Endodermal cell (in vitro differentiated cells): ENCODE results near the gene MR1. TPM values are rescaled to one million over a fixed set of nuclear protein-coding genes. Genes with fewer than 3 reads are reported as not detected.

Experiments
- DNase-seq: peaks from one replicate; pipeline ENCODE4 v3.0.0-alpha.2; 2017
- H3K27ac ChIP-seq: 2 replicates; pipeline ENCODE4 v1.5.1; 2013; ENCODE audit warnings: mild to moderate bottlenecking, low read depth, low read length, moderate library complexity
- H3K27me3 ChIP-seq: 2 replicates; pipeline ENCODE4 v1.6.1; 2013; ENCODE audit warnings: mild to moderate bottlenecking, low read length, moderate library complexity; ENCODE audit not compliant: insufficient read depth, control insufficient read depth, poor library complexity, severe bottlenecking
- H3K36me3 ChIP-seq: 2 replicates; pipeline ENCODE4 v1.7.0; 2013; ENCODE audit warnings: mild to moderate bottlenecking, low read length, moderate library complexity; ENCODE audit not compliant: control insufficient read depth, insufficient read depth
- H3K4me1 ChIP-seq: one replicate; pipeline ENCODE4 v1.7.0; 2013; ENCODE audit warnings: low read length; ENCODE audit not compliant: control insufficient read depth, insufficient read depth
- H3K4me3 ChIP-seq: 2 replicates; pipeline ENCODE4 v1.5.1; 2013; ENCODE audit warnings: mild to moderate bottlenecking, low read length, moderate library complexity
- H3K9ac ChIP-seq: 2 replicates; pipeline ENCODE4 v1.6.1; 2013; ENCODE audit warnings: mild to moderate bottlenecking, low read length, moderate library complexity; ENCODE audit not compliant: poor library complexity, severe bottlenecking; ENCODE audit errors: extremely low read depth
- H3K9me3 ChIP-seq: 2 replicates; pipeline ENCODE4 v1.6.1; 2013; ENCODE audit warnings: mild to moderate bottlenecking, low read length, moderate library complexity; ENCODE audit not compliant: control insufficient read depth
- H3K27ac Mint-ChIP-seq: 2 replicates; pipeline ENCODE4 v1.8.0; 2020; ENCODE audit warnings: mixed read lengths
- H3K27me3 Mint-ChIP-seq: 2 replicates; pipeline ENCODE4 v1.8.0; 2021; ENCODE audit warnings: mild to moderate bottlenecking, mixed read lengths; ENCODE audit not compliant: insufficient read depth
- H3K36me3 Mint-ChIP-seq: 2 replicates; pipeline ENCODE4 v1.8.0; 2020; ENCODE audit warnings: low read depth, mixed read lengths
- H3K4me1 Mint-ChIP-seq: 2 replicates; pipeline ENCODE4 v1.8.0; 2020; ENCODE audit warnings: mixed read lengths
- H3K4me3 Mint-ChIP-seq: 2 replicates; pipeline ENCODE4 v1.8.0; 2020; ENCODE audit warnings: mild to moderate bottlenecking, moderate library complexity, mixed read lengths
- H3K9me3 Mint-ChIP-seq: 2 replicates; pipeline ENCODE4 v1.8.0; 2020; ENCODE audit warnings: mild to moderate bottlenecking, mixed read lengths
- WGBS, 2 experiments: methylation state at CpG; one replicate each; pipeline versions ENCODE4 v1.1.5 to v1.1.7; 2013; ENCODE audit warnings: missing lambda C conversion rate in 2 of 2, mixed read lengths in 1 of 2; ENCODE audit not compliant: insufficient coverage in 1 of 2, insufficient read length in 1 of 2; 5-methylcytosine and 5-hydroxymethylcytosine counted together
- total RNA-seq, 2 donors: library from RNA; stranded (reverse); fragmentation: NEBNext Ultra II Directional in 1 of 2; extraction: Animal tissue kit (Norgen Biotek cat#: 25700) in 1 of 2; gene quantifications; 2 replicates in 1 of 2; 3 replicates in 1 of 2; pipeline ENCODE4 v1.2.1, GENCODE V29; 2021
- TF ChIP-seq, protein P1 (sequence below): fragments of 200-600 bp; sonication (generic); conservative IDR thresholded peaks from 2 replicates; pipeline ENCODE4 v1.5.0; 2021; ENCODE audit warnings: antibody characterized with exemption, mild to moderate bottlenecking

MR1 gene
- total RNA-seq, 2 donors from 2014 or later = 0.22 to 0.35 TPM

DNA sequence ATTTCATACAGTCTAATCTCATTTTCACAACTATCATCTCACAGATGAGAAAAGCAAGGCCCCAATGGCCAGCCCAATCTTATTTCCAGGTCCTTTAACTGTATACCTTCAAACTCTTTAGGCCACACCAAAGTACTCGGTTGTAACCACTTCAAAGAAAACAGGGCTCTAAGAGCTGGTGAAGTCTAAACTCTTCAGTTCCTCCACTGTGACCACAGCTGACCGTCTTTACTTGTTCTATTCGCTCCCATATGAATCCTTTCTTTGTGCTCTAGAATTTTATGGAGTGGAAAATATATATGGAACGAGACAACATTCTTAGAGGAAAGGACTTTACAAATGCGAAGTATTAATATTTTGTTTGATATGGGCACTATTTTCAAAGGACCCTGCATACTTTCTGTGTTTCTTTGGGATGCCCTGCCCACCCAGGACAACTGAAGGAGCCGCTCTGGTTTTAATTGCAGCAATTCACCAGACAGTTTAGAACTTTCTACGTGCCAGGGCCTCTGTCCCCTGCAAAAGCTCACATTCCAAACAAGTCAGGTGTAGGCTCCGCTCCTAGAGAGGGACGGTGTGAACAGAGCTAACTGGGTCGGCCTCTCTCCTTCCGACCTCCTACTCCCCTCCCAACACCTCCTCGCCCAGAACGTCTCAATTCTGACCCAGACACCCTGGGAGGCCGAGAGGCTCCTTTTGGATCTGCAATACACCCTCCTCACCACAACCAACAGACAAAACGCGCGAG lies 70.4 kb downstream of the MR1 start:
- no peaks in the 10 kb centered on the region for H3K9me3 ChIP-seq
- WGBS, 2 experiments = 23 to 39% methylated on average over 6 to 17 of the region's 17 CpGs
- peaks cover 33% of the 10 kb centered on the region for H3K27me3 ChIP-seq
- peaks cover 17% of the 10 kb centered on the region for H3K4me1 ChIP-seq
- Mint-ChIP-seq H3K4me1 (peaks cover 64% of the 10 kb centered on the region), H3K27ac (peak overlapping the region; percentile 96), H3K27me3 (peaks cover 48% of the 10 kb centered on the region), H3K9me3 (no peaks in the 10 kb centered on the region), H3K4me3 (peak overlapping the region; percentile 77), H3K36me3 (no peaks in the 10 kb centered on the region)
- TF ChIP-seq, protein P1, sequence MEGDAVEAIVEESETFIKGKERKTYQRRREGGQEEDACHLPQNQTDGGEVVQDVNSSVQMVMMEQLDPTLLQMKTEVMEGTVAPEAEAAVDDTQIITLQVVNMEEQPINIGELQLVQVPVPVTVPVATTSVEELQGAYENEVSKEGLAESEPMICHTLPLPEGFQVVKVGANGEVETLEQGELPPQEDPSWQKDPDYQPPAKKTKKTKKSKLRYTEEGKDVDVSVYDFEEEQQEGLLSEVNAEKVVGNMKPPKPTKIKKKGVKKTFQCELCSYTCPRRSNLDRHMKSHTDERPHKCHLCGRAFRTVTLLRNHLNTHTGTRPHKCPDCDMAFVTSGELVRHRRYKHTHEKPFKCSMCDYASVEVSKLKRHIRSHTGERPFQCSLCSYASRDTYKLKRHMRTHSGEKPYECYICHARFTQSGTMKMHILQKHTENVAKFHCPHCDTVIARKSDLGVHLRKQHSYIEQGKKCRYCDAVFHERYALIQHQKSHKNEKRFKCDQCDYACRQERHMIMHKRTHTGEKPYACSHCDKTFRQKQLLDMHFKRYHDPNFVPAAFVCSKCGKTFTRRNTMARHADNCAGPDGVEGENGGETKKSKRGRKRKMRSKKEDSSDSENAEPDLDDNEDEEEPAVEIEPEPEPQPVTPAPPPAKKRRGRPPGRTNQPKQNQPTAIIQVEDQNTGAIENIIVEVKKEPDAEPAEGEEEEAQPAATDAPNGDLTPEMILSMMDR = no peak
- no peaks in the 10 kb centered on the region for H3K36me3 ChIP-seq
- H3K4me3 ChIP-seq = peak overlapping the region; percentile 78
- peak overlapping the region; percentile 76 for H3K9ac ChIP-seq
- peak overlapping the region; percentile 98 for H3K27ac ChIP-seq
- no peak for DNase-seq

DNA sequence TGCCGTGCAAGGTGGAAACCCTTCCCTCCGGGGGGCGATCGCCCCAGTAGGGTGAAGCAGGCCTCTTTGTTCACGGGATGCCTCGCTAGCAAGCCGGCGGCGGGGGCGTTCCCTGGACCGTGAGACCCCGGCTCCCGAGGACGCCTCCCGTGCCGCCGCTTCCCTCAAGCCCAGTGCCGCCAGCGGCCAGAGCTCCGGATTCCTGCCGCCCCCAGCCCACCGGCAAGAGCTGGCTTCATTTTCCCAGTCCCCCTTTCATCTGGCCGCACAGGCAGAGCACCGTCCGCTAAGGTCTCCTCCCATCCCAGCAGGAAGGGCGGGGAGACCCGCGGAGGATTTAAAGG lies 71.0 kb downstream of the MR1 start:
- 0% methylated on average over 7 to 28 of the region's 28 CpGs for WGBS, 2 experiments
- H3K4me3 ChIP-seq = peak overlapping the region; percentile 78
- peaks cover 37% of the 10 kb centered on the region for H3K27me3 ChIP-seq
- H3K9ac ChIP-seq = peak overlapping the region; percentile 76
- Mint-ChIP-seq H3K27me3 (peaks cover 53% of the 10 kb centered on the region), H3K4me1 (peaks cover 64% of the 10 kb centered on the region), H3K9me3 (no peaks in the 10 kb centered on the region), H3K27ac (peak overlapping the region; percentile 96), H3K4me3 (peak overlapping the region; percentile 77), H3K36me3 (no peaks in the 10 kb centered on the region)
- TF ChIP-seq, protein P1 = peak; percentile 49
- DNase-seq = peak; percentile 89
- H3K36me3 ChIP-seq = no peaks in the 10 kb centered on the region
- peak overlapping the region; percentile 98 for H3K27ac ChIP-seq
- peaks cover 13% of the 10 kb centered on the region for H3K4me1 ChIP-seq
- no peaks in the 10 kb centered on the region for H3K9me3 ChIP-seq

DNA sequence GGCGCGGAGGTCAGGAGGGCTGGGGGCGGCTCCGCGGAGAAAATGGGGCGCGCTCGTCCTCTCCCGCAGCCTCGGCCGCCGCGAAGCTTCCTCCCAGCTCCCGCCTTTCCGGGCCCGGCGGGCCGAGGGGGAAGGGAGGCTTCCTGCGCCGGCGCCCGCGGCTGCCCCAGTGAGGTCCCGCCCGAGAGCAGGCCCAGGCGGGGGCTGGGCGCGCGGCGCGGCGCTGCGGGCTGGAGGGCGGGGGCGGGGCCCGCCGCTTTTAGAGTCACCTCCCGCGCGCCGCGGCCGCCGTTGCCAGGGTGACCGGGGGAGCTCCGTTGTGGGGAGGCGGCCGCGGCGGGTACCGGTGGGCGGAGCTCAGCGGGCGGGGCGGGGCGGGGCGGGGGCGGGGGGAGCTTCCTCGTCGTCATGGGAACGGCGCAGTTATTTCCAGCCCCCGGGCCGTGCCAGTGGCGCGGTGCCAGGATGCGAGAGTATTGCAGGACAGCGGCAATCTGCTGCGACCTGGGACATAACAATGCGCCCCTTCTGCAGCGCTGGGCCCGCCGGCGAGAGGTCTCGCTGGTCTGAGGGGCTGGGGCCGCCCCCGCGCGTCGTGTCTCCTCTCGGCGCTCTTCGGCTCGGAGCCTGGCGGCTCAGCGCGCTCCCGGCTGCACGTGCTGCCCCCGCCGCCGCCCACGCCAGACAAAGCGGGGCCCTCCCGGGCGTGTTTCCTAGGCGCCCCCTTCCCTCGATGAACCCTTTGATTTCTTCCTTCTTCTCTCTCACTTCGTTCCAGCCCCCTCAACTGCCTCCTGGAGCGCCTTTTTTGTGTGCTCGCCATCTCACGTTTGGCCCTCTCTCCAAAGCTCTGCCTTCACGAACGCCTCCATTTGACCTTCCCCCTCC lies 71.6 kb downstream of the MR1 start:
- Histone ChIP-seq H3K4me3 (peak overlapping the region; percentile 78), H3K36me3 (no peaks in the 10 kb centered on the region), H3K9me3 (no peaks in the 10 kb centered on the region), H3K4me1 (peaks cover 13% of the 10 kb centered on the region), H3K27me3 (peaks cover 44% of the 10 kb centered on the region), H3K9ac (peak overlapping the region; percentile 76), H3K27ac (peak overlapping the region; percentile 98)
- H3K9me3 Mint-ChIP-seq = no peaks in the 10 kb centered on the region
- H3K4me1 Mint-ChIP-seq = peaks cover 60% of the 10 kb centered on the region
- TF ChIP-seq, protein P1 = no peak
- peak overlapping the region; percentile 77 for H3K4me3 Mint-ChIP-seq
- peaks cover 59% of the 10 kb centered on the region for H3K27me3 Mint-ChIP-seq
- H3K36me3 Mint-ChIP-seq = no peaks in the 10 kb centered on the region
- WGBS, 2 experiments = 1 to 4% methylated on average over 32 to 104 of the region's 104 CpGs
- H3K27ac Mint-ChIP-seq = peak overlapping the region; percentile 23
- peak; percentile 95 for DNase-seq
